ENCODE results near the gene ZNF222.
A peak's percentile ranks its signal among the peaks of the same experiment; 100 is the strongest.

The ZNF222 gene

GRCh38 chr19:44025217-44025936, at the start of gene ZNF222:
TSS of gene ZNF222 (plus strand) at chr19:44025379. CDS start at chr19:44025437, 58 bp downstream.
- DNase-seq: peak; percentile 91

GRCh38 chr19:43976732-43977131, 48.4 kb upstream of the ZNF222 start:
- DNase-seq: no peak

- no peak for DNase-seq
Observed at GRCh38 chr19:43983544-43983911, 41.7 kb upstream of the ZNF222 start.

DNA sequence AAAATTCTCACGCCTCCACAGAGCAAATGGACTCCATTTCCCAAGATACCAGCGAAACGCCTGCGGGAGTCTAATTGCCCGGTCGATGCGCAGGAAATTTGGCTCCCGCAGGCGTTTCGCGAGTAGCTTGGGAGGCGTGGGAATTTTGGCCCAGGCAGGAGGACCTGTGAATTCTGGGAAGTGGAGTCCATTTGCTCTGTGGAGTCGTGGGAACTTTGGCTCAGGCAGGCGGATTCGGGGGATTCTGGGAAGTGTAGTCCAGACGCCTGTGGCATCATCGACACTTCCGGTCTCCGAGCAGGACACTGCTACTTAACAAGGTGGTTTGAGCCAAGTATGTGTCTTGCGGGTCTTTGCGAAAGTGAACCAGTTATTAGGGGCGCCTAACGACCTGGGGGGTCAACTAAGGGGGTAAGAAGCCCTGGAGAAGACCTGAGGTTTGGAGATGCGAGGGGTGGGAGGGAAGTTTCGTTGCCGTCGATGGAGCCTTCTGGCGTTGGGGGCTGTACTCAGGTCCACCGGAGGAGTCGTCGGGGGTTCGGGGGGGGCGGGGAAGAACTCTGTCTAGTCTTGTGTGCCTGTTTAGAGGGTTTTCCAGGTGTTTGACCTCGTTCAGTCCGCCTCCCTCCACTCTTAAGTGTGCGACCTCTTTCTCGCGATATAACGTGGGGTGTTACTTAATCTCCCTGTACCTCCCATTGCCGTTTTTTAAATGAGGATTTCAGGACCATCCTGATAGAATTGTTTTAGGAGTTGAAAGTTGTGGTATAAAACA, 41.1 kb upstream of the ZNF222 start, which contains the start of gene ZNF155:
ZNF155 (plus strand) TSS at position 277 of the 775 bp plus-strand sequence. CDS start 4,356 bp downstream, outside the sequence.
- DNase-seq: peak; percentile 100

DNA sequence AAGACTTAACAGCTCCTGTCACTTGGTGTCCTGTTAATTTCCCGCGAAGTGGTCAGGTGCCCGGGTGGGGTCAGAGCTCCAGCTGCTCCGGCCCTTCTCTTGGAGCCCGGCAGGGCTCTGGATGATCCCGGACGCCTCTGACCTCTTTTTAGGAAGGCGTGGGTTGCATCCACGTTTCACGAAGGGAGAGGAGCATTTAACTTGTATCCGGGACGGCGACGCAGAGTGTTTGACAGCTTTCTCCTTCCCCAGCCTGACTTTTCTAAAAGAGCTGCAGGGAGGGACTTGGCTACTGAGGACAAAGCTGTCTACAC, 40.5 kb upstream of the ZNF222 start:
- DNase-seq: no peak

DNA sequence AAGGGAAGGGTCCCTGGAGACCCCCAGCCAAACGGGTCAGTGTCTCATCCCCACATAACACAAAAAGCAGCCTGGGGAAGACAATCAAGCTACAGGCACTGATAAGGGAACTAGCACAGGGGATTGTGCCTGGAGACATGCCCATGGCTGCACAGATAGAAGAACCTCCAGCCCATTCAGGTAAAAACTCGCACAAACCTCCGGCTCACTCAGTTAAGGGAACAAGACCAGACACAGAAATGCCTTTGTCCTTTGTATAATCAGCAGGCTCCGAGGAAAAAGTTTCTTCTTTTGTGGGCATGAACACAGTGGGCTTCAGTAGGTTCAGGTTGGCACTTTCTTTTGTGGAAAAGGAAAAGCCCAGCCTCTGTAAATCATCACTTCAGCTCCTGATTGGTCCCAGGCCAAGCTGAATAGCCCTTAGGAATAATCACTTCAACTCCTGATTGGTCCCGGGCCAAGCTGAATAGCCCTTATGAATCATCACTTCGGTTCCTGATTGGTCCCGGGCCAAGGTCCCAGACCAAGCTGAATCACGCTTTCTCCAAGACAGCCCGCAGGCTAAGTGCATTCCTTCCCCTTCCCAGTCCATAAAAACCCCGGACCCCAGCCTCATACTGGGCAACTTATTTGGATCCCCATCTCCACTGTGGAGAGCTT, 27.4 kb upstream of the ZNF222 start:
- no peak for DNase-seq

GRCh38 chr19:44002212-44002565, 23.0 kb upstream of the ZNF222 start:
- no peak for DNase-seq

DNA sequence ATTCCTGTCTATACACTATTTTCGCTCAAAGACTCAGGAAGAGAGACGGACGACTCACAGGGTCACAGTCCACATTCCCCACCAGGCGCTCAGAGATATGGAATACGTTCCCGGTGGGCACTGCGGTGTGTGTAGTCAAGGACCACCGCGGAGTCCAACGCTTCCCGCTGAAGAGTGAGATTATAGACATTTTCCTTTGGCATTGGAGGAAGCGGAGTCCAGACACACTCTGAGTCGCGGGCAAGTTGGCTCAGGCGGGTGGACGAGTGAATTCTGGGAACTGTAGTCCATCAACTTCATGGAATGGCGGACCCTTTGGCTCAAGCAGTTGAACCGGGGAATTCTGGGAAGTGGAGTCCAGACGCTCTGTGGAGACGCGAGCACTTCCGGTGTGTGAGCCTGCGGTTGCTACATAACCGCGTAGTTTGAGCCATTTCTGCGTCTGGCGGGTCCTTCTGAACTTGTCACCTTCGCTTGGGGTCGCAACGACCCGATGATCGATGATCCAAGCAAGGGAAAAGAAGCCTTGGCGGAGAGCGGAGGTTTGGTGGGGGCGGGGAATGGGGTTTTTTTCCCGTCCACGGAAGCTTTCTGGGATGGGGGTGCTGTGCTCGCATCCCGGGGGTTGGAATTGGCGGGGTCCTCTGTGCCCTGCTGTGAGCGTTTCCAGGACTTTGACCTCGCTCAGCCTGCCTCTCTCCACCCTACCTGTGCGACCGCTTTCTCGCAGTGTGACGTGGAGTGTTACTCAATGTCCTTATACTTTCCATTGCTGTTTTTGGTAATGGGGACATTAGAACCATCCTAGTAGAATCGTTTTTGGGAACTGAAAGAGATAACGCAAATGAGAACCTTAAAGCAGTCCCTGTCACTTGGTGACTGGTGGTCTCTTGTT, 22.4 kb upstream of the ZNF222 start, which contains the start of gene ZNF230:
ZNF230 (plus strand) TSS at position 392 of the 895 bp plus-strand sequence. CDS start 4,122 bp downstream, outside the sequence.
- peak; percentile 98 for DNase-seq

- peak; percentile 50 for DNase-seq
Observed at GRCh38 chr19:44003461-44004009, 21.6 kb upstream of the ZNF222 start.

- DNase-seq: no peak
Observed at GRCh38 chr19:44005973-44006372, 19.2 kb upstream of the ZNF222 start.

DNA sequence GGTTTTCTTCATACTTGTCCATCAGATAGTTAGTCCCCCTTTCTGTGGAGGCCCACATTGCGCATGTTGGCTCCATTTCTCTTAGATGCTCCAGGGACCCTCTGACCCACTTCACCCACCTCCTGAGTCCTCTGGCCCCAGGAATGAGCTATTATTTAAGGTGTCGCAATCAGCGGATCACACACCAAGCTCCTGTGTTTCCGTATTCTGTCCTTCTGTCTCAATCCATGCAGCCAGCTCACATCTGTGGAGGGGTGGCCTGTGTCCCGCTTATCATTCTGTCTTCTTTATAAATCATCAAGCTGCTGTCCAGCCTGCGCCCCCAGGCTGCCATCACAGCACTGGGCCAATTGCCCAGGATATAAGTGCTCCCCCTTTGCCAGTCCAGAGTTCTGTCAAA, 17.7 kb upstream of the ZNF222 start:
- no peak for DNase-seq

DNA sequence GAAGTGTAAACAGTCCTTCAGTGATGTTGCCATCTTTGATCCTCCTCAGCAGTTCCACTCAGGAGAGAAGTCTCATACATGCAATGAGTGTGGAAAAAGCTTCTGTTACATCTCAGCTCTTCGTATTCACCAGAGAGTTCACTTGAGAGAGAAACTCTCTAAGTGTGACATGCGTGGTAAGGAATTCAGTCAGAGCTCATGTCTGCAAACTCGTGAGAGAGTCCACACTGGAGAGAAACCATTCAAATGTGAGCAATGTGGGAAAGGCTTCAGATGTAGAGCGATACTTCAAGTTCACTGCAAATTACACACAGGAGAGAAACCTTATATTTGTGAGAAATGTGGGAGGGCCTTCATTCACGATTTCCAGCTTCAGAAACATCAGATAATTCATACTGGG, 14.7 kb upstream of the ZNF222 start:
- DNase-seq: no peak

- DNase-seq: no peak
Observed at GRCh38 chr19:44019498-44019897, 5.7 kb upstream of the ZNF222 start.

GRCh38 chr19:44021221-44021620, 4.0 kb upstream of the ZNF222 start:
- DNase-seq: no peak

- DNase-seq: peak; percentile 26
Observed at GRCh38 chr19:44024900-44025216, 321 bp upstream of the ZNF222 start.

DNA sequence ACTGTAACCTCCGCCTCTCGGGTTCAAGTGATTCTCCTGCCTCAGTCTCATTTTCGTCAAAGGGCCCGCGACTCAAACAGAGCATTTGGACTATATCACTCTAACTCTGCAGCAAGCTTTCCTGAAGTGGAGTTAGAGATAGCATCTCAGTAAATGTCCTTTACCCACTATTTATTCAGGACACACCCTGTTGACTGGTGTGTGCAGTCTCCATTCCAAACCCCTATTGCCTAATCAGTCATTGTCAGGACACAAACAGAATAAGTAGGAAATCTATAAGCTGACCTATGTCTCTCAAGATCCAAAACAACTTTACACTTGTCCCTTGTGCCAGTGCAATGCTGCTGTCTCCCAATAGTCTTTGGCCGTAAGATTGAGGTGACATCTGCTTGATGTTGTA, 1.4 kb downstream of the ZNF222 start:
- no peak for DNase-seq

DNA sequence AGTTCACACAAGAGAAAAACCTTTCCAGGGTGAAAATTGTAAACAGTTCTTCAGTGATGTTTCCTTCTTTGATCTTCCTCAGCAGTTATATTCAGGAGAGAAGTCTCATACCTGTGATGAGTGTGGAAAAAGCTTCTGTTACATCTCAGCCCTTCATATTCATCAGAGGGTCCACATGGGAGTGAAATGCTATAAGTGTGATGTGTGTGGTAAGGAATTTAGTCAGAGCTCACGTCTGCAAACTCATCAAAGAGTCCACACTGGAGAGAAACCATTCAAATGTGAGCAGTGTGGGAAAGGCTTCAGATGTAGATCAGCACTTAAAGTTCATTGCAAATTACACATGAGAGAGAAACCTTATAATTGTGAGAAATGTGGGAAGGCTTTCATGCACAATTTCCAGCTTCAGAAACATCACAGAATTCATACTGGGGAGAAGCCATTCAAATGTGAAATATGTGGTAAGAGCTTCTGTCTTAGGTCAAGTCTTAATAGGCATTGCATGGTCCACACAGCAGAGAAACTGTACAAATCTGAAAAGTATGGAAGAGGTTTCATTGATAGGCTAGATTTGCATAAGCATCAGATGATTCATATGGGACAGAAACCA, 6.9 kb downstream of the ZNF222 start:
- DNase-seq: no peak

GRCh38 chr19:44042147-44042546, 17.0 kb downstream of the ZNF222 start:
- no peak for DNase-seq

- DNase-seq: peak; percentile 92
Observed at GRCh38 chr19:44050740-44051649, 25.8 kb downstream of the ZNF222 start.

DNA sequence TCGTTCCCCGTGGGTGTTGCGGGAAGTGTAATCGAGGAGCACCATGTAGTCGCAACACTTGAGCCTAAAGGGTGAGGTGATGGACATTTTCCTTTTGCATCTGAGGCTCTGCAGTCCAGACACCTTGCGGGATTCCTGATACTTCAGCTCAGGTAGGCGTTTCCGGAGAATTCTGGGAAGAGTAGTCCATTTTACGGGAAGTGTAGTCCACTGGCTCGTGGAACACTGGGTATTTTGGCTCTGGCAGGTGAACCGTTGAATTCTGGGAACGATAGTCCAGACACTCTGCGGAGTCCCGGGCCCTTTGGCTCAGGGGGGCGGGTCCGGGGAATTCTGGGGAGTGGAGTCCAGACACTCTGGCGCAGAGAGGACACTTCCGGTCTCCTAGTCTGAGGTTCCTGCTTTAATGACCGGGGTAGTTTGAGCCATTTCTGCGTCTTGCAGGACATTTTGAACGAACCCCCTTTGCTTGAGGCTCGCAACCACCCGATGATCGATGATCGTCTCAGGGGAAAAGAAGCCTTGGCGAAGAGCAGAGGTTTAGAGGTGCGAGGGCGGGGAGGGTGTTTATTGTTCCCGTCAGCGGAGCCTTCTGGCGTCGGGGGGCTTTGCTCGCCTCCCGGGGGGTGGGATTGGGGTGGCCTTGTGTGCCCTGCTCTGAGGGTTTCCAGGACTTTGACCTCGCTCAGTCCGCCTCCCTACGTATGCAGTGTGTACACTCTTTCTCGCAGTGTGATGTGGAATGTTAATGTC, 26.6 kb downstream of the ZNF222 start, which contains the start of gene ZNF223:
ZNF223 (plus strand) TSS at position 387 of the 753 bp plus-strand sequence. CDS start 3,141 bp downstream, outside the sequence.
- DNase-seq: peak; percentile 99
